ENCODE results near the gene TMEM63B. TPM values are rescaled to one million over a fixed set of nuclear protein-coding genes. Genes with fewer than 3 reads are reported as not detected.

Gene TMEM63B
- total and polyA plus RNA-seq, 4 donors = 49.0 to 94.5 (median 88.3) TPM

DNA sequence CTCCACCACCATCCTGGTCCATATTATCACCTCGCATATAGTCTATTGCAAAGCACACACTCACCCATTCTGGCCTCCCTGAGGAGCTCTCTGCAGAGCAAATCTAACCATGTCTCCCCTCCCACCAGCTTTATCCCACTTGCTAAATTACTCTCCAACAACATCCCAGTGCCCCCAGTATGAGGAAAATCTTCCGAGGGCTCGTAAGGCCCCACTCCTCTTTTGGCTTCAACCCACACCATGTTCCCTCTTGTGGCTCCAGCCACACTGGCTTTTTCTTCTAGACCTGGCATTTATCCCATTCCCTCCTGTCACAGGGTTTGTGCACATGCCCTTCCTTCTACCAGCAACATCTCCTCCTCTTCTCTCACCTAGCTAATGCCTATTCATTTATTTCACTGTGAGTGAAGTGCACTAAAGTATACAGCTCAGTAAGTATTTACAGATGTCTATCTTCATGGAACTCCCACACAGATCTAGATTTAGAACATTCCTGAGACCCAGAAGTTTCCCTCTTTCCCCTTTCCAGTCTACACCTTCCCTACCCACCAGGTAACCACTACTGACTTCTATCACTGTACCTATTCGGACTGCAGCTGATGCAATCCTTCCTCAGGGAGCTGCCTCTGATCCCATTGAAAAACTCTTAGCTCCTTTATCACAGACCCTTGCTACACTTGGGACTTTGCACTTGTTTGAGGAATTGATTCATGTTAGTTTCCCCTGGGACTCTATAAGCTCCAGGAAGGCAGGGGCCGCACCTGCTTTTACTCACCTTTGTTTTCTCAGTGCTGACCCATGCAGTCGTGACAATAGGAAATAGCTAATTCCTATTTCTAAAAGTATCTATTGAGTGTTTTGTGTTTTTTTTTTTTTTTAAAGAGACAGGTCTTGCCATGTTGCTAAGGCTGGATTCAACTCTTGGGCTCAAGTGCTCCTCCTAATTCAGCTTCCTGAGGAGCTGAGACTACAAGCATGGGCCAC lies 15.6 kb upstream of the TMEM63B start:
- ATAC-seq (ENCODE audit: insufficient read depth, low FRiP score) = peak; percentile 31
- TF ChIP-seq, protein P1, sequence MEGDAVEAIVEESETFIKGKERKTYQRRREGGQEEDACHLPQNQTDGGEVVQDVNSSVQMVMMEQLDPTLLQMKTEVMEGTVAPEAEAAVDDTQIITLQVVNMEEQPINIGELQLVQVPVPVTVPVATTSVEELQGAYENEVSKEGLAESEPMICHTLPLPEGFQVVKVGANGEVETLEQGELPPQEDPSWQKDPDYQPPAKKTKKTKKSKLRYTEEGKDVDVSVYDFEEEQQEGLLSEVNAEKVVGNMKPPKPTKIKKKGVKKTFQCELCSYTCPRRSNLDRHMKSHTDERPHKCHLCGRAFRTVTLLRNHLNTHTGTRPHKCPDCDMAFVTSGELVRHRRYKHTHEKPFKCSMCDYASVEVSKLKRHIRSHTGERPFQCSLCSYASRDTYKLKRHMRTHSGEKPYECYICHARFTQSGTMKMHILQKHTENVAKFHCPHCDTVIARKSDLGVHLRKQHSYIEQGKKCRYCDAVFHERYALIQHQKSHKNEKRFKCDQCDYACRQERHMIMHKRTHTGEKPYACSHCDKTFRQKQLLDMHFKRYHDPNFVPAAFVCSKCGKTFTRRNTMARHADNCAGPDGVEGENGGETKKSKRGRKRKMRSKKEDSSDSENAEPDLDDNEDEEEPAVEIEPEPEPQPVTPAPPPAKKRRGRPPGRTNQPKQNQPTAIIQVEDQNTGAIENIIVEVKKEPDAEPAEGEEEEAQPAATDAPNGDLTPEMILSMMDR (IDR thresholded peaks at IDR 0.05; ENCODE audit: control extremely low read depth, extremely low read depth) = no peak
- peaks cover 17 to 39% (median 20%) of the 10 kb centered on the region in 4 donors for H3K36me3 ChIP-seq (ENCODE audit: control insufficient read depth in 4 of 4, insufficient read depth in 4 of 4, low read length in 4 of 4)

DNA sequence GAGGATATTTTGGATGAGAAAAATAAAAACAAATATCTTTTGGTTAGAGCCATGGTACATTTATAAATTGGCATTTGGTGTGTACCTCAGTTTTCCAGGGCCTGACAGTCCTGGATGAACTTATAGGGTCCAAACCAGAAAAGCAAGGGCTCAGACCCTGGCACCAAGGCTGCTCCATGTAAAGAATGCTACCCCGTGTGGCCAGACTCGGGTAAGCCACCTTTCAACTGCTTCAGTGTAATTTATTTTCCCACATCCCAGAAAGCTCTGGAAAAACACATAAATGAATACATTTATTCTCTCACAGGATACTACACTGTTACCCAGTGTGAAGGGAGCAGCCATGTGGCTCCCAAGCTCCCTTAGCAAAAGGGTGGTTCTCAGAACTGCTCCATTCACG lies 13.9 kb upstream of the TMEM63B start:
- Histone ChIP-seq H3K27me3 (ENCODE audit: control insufficient read depth in 3 of 3, insufficient read depth in 3 of 3, low read length in 2 of 3) (no peaks in the 10 kb centered on the region), H3K4me3 (no peak overlapping the region), H3K27ac (ENCODE audit: low read depth in 1 of 2, low read length in 1 of 2) (no peak overlapping the region), H3K36me3 (ENCODE audit: control insufficient read depth in 4 of 4, insufficient read depth in 4 of 4, low read length in 4 of 4) (peaks cover 16 to 30% (median 19%) of the 10 kb centered on the region in 4 donors), H3K9ac (ENCODE audit: insufficient read depth in 1 of 2, low read length in 2 of 2) (no peak overlapping the region), H3K4me1 (ENCODE audit: control insufficient read depth in 5 of 5, insufficient read depth in 5 of 5, low read length in 5 of 5) (peaks cover 0 to 8% (median 5%) of the 10 kb centered on the region in 5 donors), H3K9me3 (ENCODE audit: control insufficient read depth in 4 of 4, insufficient read depth in 3 of 4, low read length in 3 of 4) (peaks cover 0 to 1% (median 0%) of the 10 kb centered on the region in 4 donors)
- DNase-seq (no peak), ATAC-seq (ENCODE audit: insufficient read depth, low FRiP score) (no peak)
- TF ChIP-seq, protein P1 (IDR thresholded peaks at IDR 0.05; ENCODE audit: control extremely low read depth, extremely low read depth) = no peak
- WGBS, 2 donors = 66 to 74% methylated on average over 3 of the region's 3 CpGs

More for the DNA sequence above, 15.6 kb upstream of the TMEM63B start:
- WGBS, 2 donors = 77 to 79% methylated on average over 6 of the region's 6 CpGs
- Histone ChIP-seq H3K4me3 (no peak overlapping the region), H3K9ac (ENCODE audit: insufficient read depth in 1 of 2, low read length in 2 of 2) (no peak overlapping the region), H3K27me3 (ENCODE audit: control insufficient read depth in 3 of 3, insufficient read depth in 3 of 3, low read length in 2 of 3) (no peaks in the 10 kb centered on the region), H3K4me1 (ENCODE audit: control insufficient read depth in 5 of 5, insufficient read depth in 5 of 5, low read length in 5 of 5) (peaks cover 0 to 10% (median under 1%) of the 10 kb centered on the region in 5 donors), H3K27ac (ENCODE audit: low read depth in 1 of 2, low read length in 1 of 2) (no peak overlapping the region), H3K9me3 (ENCODE audit: control insufficient read depth in 4 of 4, insufficient read depth in 3 of 4, low read length in 3 of 4) (peaks cover 0 to 2% (median 0%) of the 10 kb centered on the region in 4 donors)
- DNase-seq = no peak

DNA sequence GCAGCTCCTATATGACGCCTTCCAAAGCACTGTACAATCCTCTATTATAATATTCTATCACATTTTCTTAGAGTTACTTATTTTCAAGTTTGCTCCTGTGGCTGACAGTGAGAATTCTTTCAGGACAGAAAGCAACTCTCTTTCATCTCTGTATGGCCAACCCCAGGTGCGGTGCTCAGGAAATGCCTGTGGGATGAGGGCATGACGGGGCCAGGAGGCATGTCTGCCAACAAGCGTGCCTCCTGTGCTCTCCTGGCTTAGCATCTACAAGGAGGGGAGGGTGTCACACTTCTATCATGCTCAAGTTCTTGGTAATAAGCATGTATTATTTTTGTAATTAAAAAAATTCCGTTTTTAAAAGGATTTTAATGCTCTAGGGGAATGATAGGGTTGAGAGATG lies 11.5 kb upstream of the TMEM63B start:
- H3K4me1 ChIP-seq (ENCODE audit: control insufficient read depth in 5 of 5, insufficient read depth in 5 of 5, low read length in 5 of 5) = peaks cover 0 to 8% (median 5%) of the 10 kb centered on the region in 5 donors
- DNase-seq = no peak
- TF ChIP-seq, protein P1 (IDR thresholded peaks at IDR 0.05; ENCODE audit: control extremely low read depth, extremely low read depth) = no peak
- no peak overlapping the region for H3K9ac ChIP-seq (ENCODE audit: insufficient read depth in 1 of 2, low read length in 2 of 2)
- H3K36me3 ChIP-seq (ENCODE audit: control insufficient read depth in 4 of 4, insufficient read depth in 4 of 4, low read length in 4 of 4) = peaks cover 9 to 20% (median 18%) of the 10 kb centered on the region in 4 donors
- no peak overlapping the region for H3K4me3 ChIP-seq
- H3K27ac ChIP-seq (ENCODE audit: low read depth in 1 of 2, low read length in 1 of 2) = peak overlapping the region in 1 of 2 donors; percentile 66
- H3K9me3 ChIP-seq (ENCODE audit: control insufficient read depth in 4 of 4, insufficient read depth in 3 of 4, low read length in 3 of 4) = no peaks in the 10 kb centered on the region
- no peaks in the 10 kb centered on the region for H3K27me3 ChIP-seq (ENCODE audit: control insufficient read depth in 3 of 3, insufficient read depth in 3 of 3, low read length in 2 of 3)
- WGBS, 2 donors = 76 to 81% methylated on average over 5 of the region's 5 CpGs
- ATAC-seq (ENCODE audit: insufficient read depth, low FRiP score) = no peak
